ENCODE measurements around the gene PMEL. TPM values are rescaled to one million over a fixed set of nuclear protein-coding genes. Genes with fewer than 3 reads are reported as not detected.
"Not testable (repeated sequence)": the region's sequence is repeated elsewhere in the genome, so short reads cannot be mapped to it uniquely, and the experiment has no call there.

Gene PMEL
- total and polyA plus RNA-seq, 2 donors (not counting 1 experiment from before 2014, with no cell fraction given): 0.32 to 0.46 TPM

- H3K9me3 Mint-ChIP-seq (ENCODE audit: insufficient read depth); intact Hi-C loops (cut with micrococcal nuclease); H3K27ac ChIP-seq (ENCODE audit: low read length in 2 of 2); H3K27me3 ChIP-seq (replicated peaks in 1 of 4; ENCODE audit: control extremely low read depth in 1 of 4, control insufficient read depth in 3 of 4, insufficient read depth in 4 of 4, low read length in 3 of 4); H3K4me3 Mint-ChIP-seq; H3K9ac ChIP-seq (ENCODE audit: low read length); DNase-seq; H3K27me3 Mint-ChIP-seq; H3K27ac Mint-ChIP-seq; ATAC-seq (ENCODE audit: low read depth); H3K4me2 ChIP-seq (replicated peaks; ENCODE audit: low read depth, low read length, poor library complexity, severe bottlenecking); H3K9me3 ChIP-seq (ENCODE audit: control extremely low read depth in 1 of 3, control insufficient read depth in 2 of 3, insufficient read depth in 1 of 3, low read length in 2 of 3); H2AFZ ChIP-seq (ENCODE audit: insufficient read depth, low read depth, low read length, poor library complexity, severe bottlenecking); H3K4me3 ChIP-seq (ENCODE audit: control extremely low read depth in 1 of 5, extremely low read depth in 1 of 5, insufficient read depth in 1 of 5, low read depth in 2 of 5, low read length in 4 of 5): not testable (repeated sequence)
- peaks cover 3 to 14% of the 10 kb centered on the region in 2 experiments for H3K36me3 ChIP-seq (replicated peaks in 1 of 2; ENCODE audit: control extremely low read depth in 1 of 2, control insufficient read depth in 1 of 2, extremely low read depth in 1 of 2, insufficient read depth in 2 of 2, low read length in 1 of 2)
- peaks cover 40% of the 10 kb centered on the region for H4K20me1 ChIP-seq (ENCODE audit: control insufficient read depth, insufficient read depth, low read length, poor library complexity, severe bottlenecking)
- peaks cover 22% of the 10 kb centered on the region for H3K4me1 Mint-ChIP-seq
- ChIA-PET CTCF (interaction anchor here (0.7 to 2.8 kb wide), 2 partner anchors 14 to 317 kb away, joined by 3 to 19 read pairs; no protein-coding TSS in a partner anchor), POLR2A (interaction anchor here (1.0 to 1.5 kb wide), 2 partner anchors 8 to 14 kb away, joined by 5 read pairs; partner anchors contain the start of gene RAB5B)
- 100% methylated on average over 1 of the region's 5 CpGs for WGBS (ENCODE audit: insufficient coverage)
- H3K79me2 ChIP-seq (ENCODE audit: control insufficient read depth, insufficient read depth, low read length): peaks cover 64% of the 10 kb centered on the region
- peaks cover 23% of the 10 kb centered on the region in 2 donors for H3K4me1 ChIP-seq (ENCODE audit: control insufficient read depth in 2 of 2, insufficient read depth in 2 of 2, low read length in 2 of 2)
These were observed 16.0 kb upstream of the PMEL start for GRCh38 chr12:55981882-55982281.

GRCh38 chr12:55979069-55979468 lies 13.2 kb upstream of the PMEL start:
- Histone ChIP-seq H3K9me3 (ENCODE audit: control extremely low read depth in 1 of 3, control insufficient read depth in 2 of 3, insufficient read depth in 1 of 3, low read length in 2 of 3) (no peaks in the 10 kb centered on the region), H3K27me3 (replicated peaks in 1 of 4; ENCODE audit: control extremely low read depth in 1 of 4, control insufficient read depth in 3 of 4, insufficient read depth in 4 of 4, low read length in 3 of 4) (no peaks in the 10 kb centered on the region), H3K4me2 (replicated peaks; ENCODE audit: low read depth, low read length, poor library complexity, severe bottlenecking) (no peak overlapping the region), H3K79me2 (ENCODE audit: control insufficient read depth, insufficient read depth, low read length) (peaks cover 75% of the 10 kb centered on the region), H3K36me3 (replicated peaks in 1 of 2; ENCODE audit: control extremely low read depth in 1 of 2, control insufficient read depth in 1 of 2, extremely low read depth in 1 of 2, insufficient read depth in 2 of 2, low read length in 1 of 2) (peaks cover 2 to 6% of the 10 kb centered on the region in 2 experiments), H3K27ac (ENCODE audit: low read length in 2 of 2) (no peak overlapping the region), H3K4me3 (ENCODE audit: control extremely low read depth in 1 of 5, extremely low read depth in 1 of 5, insufficient read depth in 1 of 5, low read depth in 2 of 5, low read length in 4 of 5) (no peak overlapping the region), H2AFZ (ENCODE audit: insufficient read depth, low read depth, low read length, poor library complexity, severe bottlenecking) (no peak overlapping the region), H3K9ac (ENCODE audit: low read length) (no peak overlapping the region), H4K20me1 (ENCODE audit: control insufficient read depth, insufficient read depth, low read length, poor library complexity, severe bottlenecking) (peaks cover 47% of the 10 kb centered on the region), H3K4me1 (ENCODE audit: control insufficient read depth in 2 of 2, insufficient read depth in 2 of 2, low read length in 2 of 2) (peaks cover 33 to 35% of the 10 kb centered on the region in 2 donors)
- Mint-ChIP-seq H3K4me1 (peaks cover 29% of the 10 kb centered on the region), H3K9me3 (ENCODE audit: insufficient read depth) (no peaks in the 10 kb centered on the region), H3K4me3 (no peak overlapping the region), H3K27me3 (no peaks in the 10 kb centered on the region), H3K27ac (no peak overlapping the region)
- CTCF ChIA-PET: interaction anchor here (0.8 to 1.2 kb wide), 2 partner anchors 39 to 51 kb away, joined by 3 read pairs; no protein-coding TSS in a partner anchor
- DNase-seq: no peak
- no peak for TF ChIP-seq EZH2 (IDR thresholded peaks at IDR 0.05; ENCODE audit: borderline replicate concordance, insufficient read depth, low read depth, low read length, poor library complexity, severe bottlenecking)
- WGBS (ENCODE audit: insufficient coverage): 100% methylated on average over 1 of the region's 3 CpGs
- ATAC-seq (ENCODE audit: low read depth): no peak
- intact Hi-C loops (cut with micrococcal nuclease): no loop called here
- POLR2A ChIA-PET: no interaction called here
